Activated gamma-delta T cell (primary cell): ENCODE results near the gene ASMT.
"Not testable (repeated sequence)": the region's sequence is repeated elsewhere in the genome, so short reads cannot be mapped to it uniquely, and the experiment has no call there.

Experiments
- DNase-seq: peaks from one replicate; lab custom pipeline; 2025; lab: John Stamatoyannopoulos, UW
- total RNA-seq, 2 donors: gene quantifications; one replicate each; lab custom pipeline; 2026; lab: John Stamatoyannopoulos, UW

Gene ASMT, protein sequence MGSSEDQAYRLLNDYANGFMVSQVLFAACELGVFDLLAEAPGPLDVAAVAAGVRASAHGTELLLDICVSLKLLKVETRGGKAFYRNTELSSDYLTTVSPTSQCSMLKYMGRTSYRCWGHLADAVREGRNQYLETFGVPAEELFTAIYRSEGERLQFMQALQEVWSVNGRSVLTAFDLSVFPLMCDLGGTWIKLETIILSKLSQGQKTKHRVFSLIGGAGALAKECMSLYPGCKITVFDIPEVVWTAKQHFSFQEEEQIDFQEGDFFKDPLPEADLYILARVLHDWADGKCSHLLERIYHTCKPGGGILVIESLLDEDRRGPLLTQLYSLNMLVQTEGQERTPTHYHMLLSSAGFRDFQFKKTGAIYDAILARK
- total RNA-seq = 0.35 to 0.51 reads per million in 2 donors

- no peak for DNase-seq
These were observed at the start of gene ASMT for GRCh38 chrX:1614927-1615326. Gene ASMT (plus strand): TSS chrX:1615059. CDS start chrX:1615200, 141 bp downstream.

- not testable (repeated sequence) for DNase-seq
These were observed 40.7 kb upstream of the ASMT start for GRCh38 chrX:1574181-1574580.

DNA sequence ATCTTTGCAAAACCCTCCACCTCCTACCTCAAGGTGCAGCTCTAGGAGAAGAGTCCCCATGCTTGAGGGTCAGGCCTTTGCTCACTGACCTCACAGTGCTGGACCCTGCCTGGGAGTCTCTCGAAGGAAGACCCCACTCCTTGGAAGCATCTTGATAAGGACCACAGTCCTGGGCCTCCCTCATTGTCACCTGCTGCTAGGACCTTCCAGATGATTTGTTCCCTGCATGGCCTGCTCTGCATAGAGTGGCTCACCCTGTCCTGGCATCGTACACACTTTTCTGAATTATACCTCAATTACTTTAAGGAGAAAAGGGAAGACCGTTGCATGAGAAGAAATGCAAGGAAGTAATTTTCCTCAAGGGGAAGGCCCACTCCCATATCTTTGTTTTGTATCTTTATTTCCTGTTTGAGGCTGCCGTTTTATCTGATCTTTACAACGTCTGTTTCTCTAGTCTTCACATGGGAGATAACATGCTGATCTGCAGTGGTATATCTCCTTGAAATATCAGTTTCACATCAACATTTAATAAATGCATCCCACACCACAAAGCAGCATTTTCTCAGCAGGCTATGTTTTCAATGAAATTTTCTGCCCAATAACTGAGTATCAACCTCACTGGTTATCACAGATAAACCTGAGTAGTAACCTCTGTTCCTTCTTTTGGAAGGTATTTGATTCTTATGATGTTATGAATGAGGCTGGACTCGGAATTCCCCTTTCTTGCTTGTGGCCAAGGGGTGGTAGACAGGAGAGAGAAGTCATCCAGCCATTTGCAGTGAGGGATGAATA is 38.5 kb upstream of the ASMT start:
- DNase-seq = no peak

DNA sequence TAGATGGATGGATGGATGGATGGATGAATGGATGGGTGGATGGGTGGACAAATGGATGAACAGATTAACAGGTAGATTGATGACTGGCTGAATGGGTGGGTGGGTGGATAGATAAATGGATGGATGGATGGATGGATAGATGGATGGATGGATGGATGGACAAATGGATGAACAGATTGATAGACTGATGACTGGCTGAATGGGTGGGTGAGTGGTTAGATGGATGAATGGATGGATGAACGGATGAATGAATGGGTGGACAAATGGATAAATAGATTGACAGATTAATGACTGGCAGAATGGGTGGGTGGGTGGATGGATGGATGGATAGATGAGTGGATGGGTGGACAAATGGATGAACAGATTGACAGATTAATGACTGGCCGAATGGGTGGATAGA is 37.0 kb upstream of the ASMT start:
- DNase-seq = no peak

DNA sequence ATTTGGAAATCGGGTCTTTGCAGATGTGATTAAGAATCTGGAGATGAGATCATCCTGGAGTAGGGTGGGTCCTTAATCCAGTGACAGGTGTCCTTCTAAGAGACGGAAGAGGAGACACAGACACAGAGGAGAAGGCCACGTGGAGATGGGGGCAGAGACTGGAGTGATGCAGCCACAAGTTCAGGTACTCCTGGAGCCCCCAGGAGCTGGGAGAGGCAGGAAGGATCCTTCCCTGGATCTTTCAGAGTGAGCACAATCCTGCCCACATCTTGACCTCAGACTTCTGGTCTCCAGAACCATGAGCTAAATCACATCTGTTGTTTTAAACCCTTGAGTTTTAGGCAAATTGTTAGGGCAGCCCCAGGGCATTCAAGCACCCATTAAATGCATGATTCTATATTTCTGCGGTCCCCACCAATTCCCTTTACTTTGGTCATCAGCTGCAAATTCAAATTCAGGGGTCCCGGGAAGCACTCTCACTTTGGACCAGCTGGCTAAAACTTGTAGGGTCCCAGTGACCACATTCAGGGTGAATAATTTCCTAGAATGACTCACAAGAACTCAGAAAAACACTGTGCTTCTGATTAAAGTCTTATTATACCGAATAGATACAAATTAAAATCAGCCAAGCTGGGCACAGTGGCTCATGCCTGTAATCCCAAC is 36.2 kb upstream of the ASMT start:
- no peak for DNase-seq

DNA sequence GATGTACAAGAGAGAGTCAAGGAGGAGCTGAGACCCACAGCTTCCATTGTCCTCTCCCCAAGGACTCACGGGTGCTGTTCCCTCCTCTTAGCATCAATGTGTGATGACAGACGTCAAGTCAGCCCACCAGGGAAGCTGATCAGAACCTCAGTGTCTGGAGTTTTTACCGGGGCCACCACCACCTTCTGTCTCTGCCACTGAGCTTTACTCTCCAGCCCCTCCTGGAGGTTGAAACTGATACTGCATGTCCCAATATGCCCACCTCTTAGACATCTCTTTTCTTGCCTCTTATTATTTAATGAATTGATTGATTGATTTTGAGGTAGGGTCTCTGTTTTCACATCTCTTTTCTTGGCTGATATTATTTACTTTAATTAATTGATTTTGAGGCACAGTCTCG is 33.7 kb upstream of the ASMT start:
- DNase-seq = no peak

DNA sequence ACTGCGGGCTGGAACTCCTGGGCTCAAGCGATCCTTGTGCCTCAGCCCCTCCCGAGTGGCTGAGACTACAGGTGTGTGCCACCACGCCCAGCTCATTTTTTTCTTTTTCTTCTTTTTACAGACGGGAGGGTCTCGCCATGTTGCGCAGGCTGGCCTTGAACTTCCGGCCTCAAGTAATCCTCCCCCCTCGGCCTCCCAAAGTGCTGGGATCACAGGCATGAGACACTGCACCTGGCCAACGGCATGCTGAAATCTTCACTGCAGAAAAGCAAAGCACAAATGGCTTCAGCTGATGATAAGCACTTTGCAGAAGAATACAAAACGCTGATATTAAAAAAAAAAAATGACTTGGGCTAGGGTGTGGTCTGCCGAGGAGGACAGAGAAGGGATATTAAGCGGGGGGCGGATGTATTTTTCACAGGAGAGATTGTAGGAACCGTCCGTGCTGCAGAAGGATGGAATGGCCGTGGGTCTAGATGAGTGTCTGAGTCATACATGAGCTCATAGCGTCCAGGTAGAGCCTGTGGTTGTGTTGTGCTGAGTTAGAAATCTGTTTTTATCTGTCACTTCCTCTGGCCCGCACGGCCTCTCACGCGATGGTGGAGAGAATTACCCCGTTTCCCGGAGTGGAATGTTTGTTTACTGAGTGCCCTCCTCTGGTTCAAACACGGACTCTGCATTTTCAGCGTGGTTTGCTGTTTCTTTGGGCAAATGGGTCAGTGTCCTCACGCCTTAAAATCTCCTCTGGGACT is 32.0 kb upstream of the ASMT start:
- DNase-seq = no peak

DNA sequence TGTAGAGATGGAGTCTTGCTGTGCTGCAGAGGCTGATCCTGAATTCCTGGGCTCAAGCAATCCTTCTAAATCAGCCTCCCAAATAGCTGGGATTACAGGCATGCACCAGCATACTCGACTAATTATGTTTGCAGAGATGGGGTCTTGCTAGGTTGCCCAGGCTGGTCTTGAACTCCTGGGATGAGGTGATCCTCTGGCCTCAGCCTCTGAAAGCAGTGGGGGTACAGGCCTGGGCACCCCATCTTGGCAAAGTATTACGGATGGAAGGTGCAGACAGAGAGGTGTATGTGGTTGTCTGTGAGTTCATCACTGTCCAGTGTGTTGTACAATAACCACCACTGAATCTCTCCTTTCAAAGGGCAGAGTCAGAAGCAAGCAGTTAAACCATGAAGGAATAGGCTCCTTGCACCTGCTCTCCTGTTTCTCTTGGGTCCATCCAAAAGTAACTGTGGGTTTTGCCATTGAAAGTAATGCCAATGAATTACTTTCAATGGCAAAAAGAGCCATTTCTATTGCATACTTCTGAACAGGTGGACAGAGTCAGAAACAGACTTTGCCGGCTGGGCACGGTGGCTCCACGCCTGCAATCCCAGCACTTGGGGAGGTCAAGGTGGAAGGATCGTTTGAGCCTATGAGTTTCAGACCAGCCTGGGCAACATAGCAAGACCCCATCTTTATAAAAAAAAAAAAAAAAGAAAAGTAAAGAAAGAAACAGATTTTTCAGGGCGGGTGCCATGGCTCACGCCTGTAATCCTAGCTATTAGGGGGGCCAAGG is 30.4 kb upstream of the ASMT start:
- DNase-seq = no peak

GRCh38 chrX:1587161-1587560 is 27.7 kb upstream of the ASMT start:
- DNase-seq = no peak

- no peak for DNase-seq
These were observed 25.3 kb upstream of the ASMT start for GRCh38 chrX:1589356-1590130.

DNA sequence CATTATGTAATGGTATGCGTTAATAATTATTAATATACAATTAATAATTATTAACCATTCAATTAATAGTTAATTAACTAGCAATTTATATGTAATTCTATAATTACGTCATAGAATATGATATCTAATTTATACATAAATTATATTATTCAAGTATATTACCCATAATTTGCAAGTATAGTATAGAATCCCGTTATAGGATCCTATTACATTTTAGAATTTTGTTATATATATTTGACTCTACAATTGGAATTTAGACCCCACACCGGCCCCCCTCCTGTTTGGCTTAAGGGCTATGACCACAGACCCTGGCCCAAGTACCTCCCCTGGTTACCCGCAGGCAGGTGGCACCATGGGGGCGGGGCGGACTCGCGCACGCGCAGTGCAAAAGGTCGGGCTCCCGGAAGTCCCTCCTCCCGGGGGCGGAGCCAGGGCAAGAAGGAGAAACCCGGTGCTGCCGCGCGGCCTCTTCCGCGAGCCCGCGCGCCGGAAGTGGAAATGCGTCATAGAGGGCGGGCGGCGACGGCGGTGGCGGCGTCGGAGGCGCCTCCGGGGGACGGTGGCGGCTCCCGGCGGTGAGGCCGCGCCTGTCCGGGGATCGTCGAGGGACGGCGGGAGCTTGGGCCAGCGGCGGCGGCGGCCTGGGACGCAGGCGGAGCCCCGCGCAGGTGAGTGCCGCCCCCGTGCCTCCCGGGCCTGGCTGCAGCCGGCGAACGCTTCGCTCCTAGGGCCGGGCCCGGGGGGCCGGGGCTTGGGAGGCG is 23.6 kb upstream of the ASMT start, which contains the start of gene AKAP17A:
Gene AKAP17A (plus strand): TSS at position 503 of the 761 bp plus-strand sequence. CDS start 1,859 bp downstream, outside the sequence.
- peak; percentile 88 for DNase-seq

GRCh38 chrX:1591863-1592469 is 22.9 kb upstream of the ASMT start:
- no peak for DNase-seq

GRCh38 chrX:1592470-1593142 is 22.3 kb upstream of the ASMT start:
- DNase-seq = peak; percentile 16

- no peak for DNase-seq
These were observed 21.3 kb upstream of the ASMT start for GRCh38 chrX:1593286-1594271.

GRCh38 chrX:1595711-1596060 is 19.2 kb upstream of the ASMT start:
- DNase-seq = no peak

DNA sequence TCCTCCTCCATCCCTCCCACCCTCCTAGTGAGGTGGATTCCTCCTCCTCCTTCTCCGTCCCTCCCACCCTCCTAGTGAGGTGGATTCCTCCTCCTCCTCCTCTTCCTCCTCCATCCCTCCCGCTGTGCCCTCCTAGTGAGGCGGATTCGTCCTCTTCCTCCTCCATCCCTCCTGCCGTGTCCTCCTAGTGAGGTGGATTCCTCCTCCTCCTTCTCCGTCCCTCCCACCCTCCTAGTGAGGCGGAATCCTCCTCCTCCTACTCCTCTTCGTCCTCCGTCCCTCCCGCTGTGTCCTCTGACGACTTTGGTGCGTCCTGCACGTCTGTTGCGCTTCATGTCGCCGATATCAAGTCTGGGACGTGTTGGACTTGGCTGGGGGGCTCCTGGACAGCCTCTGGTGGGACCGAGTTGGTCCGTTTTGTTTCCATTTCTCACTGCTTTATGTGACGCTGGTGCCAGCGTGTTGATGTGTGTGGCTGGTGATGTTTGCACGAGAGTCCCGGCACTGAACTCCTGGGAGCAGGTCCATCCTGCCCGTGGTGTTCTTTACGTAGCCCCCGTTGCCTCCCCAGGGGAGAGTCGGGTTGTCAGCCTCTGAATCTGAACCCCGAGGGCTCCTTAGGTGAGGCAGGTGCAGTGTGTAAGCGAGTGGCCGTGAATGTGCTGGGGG is 18.0 kb upstream of the ASMT start:
- no peak for DNase-seq
